ENCODE data around the gene ZG16. TPM values are rescaled to one million over a fixed set of nuclear protein-coding genes. Genes with fewer than 3 reads are reported as not detected.

The ZG16 gene
- total and polyA plus RNA-seq, 2 of the 8 experiments (the other 6 are each of a cell fraction or from before 2014, with no cell fraction given), result not detected

- TF ChIP-seq, protein P1, sequence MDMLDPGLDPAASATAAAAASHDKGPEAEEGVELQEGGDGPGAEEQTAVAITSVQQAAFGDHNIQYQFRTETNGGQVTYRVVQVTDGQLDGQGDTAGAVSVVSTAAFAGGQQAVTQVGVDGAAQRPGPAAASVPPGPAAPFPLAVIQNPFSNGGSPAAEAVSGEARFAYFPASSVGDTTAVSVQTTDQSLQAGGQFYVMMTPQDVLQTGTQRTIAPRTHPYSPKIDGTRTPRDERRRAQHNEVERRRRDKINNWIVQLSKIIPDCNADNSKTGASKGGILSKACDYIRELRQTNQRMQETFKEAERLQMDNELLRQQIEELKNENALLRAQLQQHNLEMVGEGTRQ (IDR thresholded peaks at IDR 0.05; ENCODE audit: low read length), result no peak
- TF ChIP-seq MAFK (IDR thresholded peaks at IDR 0.05; ENCODE audit: low read depth, low read length) (no peak), CBX5 (IDR thresholded peaks at IDR 0.05; ENCODE audit: low read depth, low read length) (no peak)
Measured at GRCh38 chr16:29734786-29735185, 43.3 kb upstream of the ZG16 start (continued).
